Activated naive CD4-positive, alpha-beta T cell treated with anti-CD3 and anti-CD28 coated beads, Interleukin-2, amount 10 ng/mL, durations not matched to agents 7 days and 5 days (primary cell): ENCODE results near the gene VSTM4.

Experiments used
- CTCF ChIA-PET: fragments of 350-600 bp; sonication (Branson Sonifier 250); formaldehyde crosslinking; loops from one replicate; lab custom pipeline; 2021; ENCODE audit warnings: antibody characterized with exemption; lab: Charles Lee
- DNase-seq: peaks from one replicate; pipeline ENCODE4 v3.0.0-alpha.2; 2020
- H3K27ac Mint-ChIP-seq: one replicate; pipeline ENCODE4 v1.8.0; 2021; ENCODE audit warnings: mild to moderate bottlenecking, moderate library complexity, mixed read lengths
- H3K27me3 Mint-ChIP-seq: one replicate; pipeline ENCODE4 v1.8.0; 2021; ENCODE audit warnings: mild to moderate bottlenecking, mixed read lengths
- H3K36me3 Mint-ChIP-seq: one replicate; pipeline ENCODE4 v1.8.0; 2021; ENCODE audit warnings: mixed read lengths
- H3K4me1 Mint-ChIP-seq: one replicate; pipeline ENCODE4 v1.8.0; 2021; ENCODE audit warnings: mixed read lengths
- H3K4me3 Mint-ChIP-seq: one replicate; pipeline ENCODE4 v1.8.0; 2021; ENCODE audit warnings: mild to moderate bottlenecking, moderate library complexity, mixed read lengths
- H3K9me3 Mint-ChIP-seq: one replicate; pipeline ENCODE4 v1.8.0; 2021; ENCODE audit warnings: mixed read lengths

The VSTM4 gene

GRCh38 chr10:49053053-49053997 lies 62.0 kb downstream of the VSTM4 start:
- DNase-seq = no peak
- H3K27ac Mint-ChIP-seq = no peak overlapping the region
- no peak overlapping the region for H3K4me3 Mint-ChIP-seq
- H3K27me3 Mint-ChIP-seq = peaks cover 7% of the 10 kb centered on the region
- H3K36me3 Mint-ChIP-seq = no peaks in the 10 kb centered on the region
- CTCF ChIA-PET = no interaction called here
- H3K9me3 Mint-ChIP-seq = no peaks in the 10 kb centered on the region
- no peaks in the 10 kb centered on the region for H3K4me1 Mint-ChIP-seq

GRCh38 chr10:49052069-49052468 lies 63.3 kb downstream of the VSTM4 start:
- no peaks in the 10 kb centered on the region for H3K36me3 Mint-ChIP-seq
- no peaks in the 10 kb centered on the region for H3K4me1 Mint-ChIP-seq
- no peaks in the 10 kb centered on the region for H3K9me3 Mint-ChIP-seq
- DNase-seq = no peak
- peaks cover 9% of the 10 kb centered on the region for H3K27me3 Mint-ChIP-seq
- H3K4me3 Mint-ChIP-seq = no peak overlapping the region
- CTCF ChIA-PET = no interaction called here
- H3K27ac Mint-ChIP-seq = no peak overlapping the region

GRCh38 chr10:49050906-49051305 lies 64.4 kb downstream of the VSTM4 start:
- Mint-ChIP-seq H3K4me3 (no peak overlapping the region), H3K9me3 (no peaks in the 10 kb centered on the region), H3K4me1 (no peaks in the 10 kb centered on the region), H3K27me3 (peaks cover 11% of the 10 kb centered on the region), H3K36me3 (no peaks in the 10 kb centered on the region), H3K27ac (no peak overlapping the region)
- CTCF ChIA-PET = no interaction called here
- DNase-seq = no peak

GRCh38 chr10:49050366-49050765 lies 65.0 kb downstream of the VSTM4 start:
- no peak for DNase-seq
- CTCF ChIA-PET = no interaction called here
- Mint-ChIP-seq H3K4me3 (no peak overlapping the region), H3K36me3 (no peaks in the 10 kb centered on the region), H3K27ac (no peak overlapping the region), H3K27me3 (peaks cover 11% of the 10 kb centered on the region), H3K4me1 (no peaks in the 10 kb centered on the region), H3K9me3 (no peaks in the 10 kb centered on the region)

GRCh38 chr10:49049660-49050059 lies 65.7 kb downstream of the VSTM4 start:
- CTCF ChIA-PET = no interaction called here
- no peaks in the 10 kb centered on the region for H3K36me3 Mint-ChIP-seq
- H3K27ac Mint-ChIP-seq = no peak overlapping the region
- H3K4me1 Mint-ChIP-seq = no peaks in the 10 kb centered on the region
- no peaks in the 10 kb centered on the region for H3K9me3 Mint-ChIP-seq
- DNase-seq = no peak
- H3K4me3 Mint-ChIP-seq = no peak overlapping the region
- peaks cover 11% of the 10 kb centered on the region for H3K27me3 Mint-ChIP-seq

- H3K36me3 Mint-ChIP-seq = no peaks in the 10 kb centered on the region
- no peaks in the 10 kb centered on the region for H3K4me1 Mint-ChIP-seq
- H3K27ac Mint-ChIP-seq = no peak overlapping the region
- H3K9me3 Mint-ChIP-seq = no peaks in the 10 kb centered on the region
- CTCF ChIA-PET = no interaction called here
- DNase-seq = no peak
- H3K4me3 Mint-ChIP-seq = no peak overlapping the region
- peaks cover 13% of the 10 kb centered on the region for H3K27me3 Mint-ChIP-seq
Measured at GRCh38 chr10:49047128-49047639, 68.1 kb downstream of the VSTM4 start.

GRCh38 chr10:49044293-49045193 lies 70.8 kb downstream of the VSTM4 start:
- DNase-seq = no peak
- H3K27ac Mint-ChIP-seq = no peak overlapping the region
- CTCF ChIA-PET = no interaction called here

GRCh38 chr10:49040601-49041000 lies 74.7 kb downstream of the VSTM4 start:
- Mint-ChIP-seq H3K27me3 (peaks cover 9% of the 10 kb centered on the region), H3K4me1 (no peaks in the 10 kb centered on the region), H3K27ac (no peak overlapping the region), H3K9me3 (no peaks in the 10 kb centered on the region), H3K36me3 (no peaks in the 10 kb centered on the region), H3K4me3 (no peak overlapping the region)
- DNase-seq = no peak
- CTCF ChIA-PET = interaction anchor here (0.8 kb wide), 1 partner anchor 13 kb away, joined by 3 read pairs; no protein-coding TSS in a partner anchor

More at GRCh38 chr10:49044293-49045193, 70.8 kb downstream of the VSTM4 start:
- Mint-ChIP-seq H3K27me3 (peaks cover 13% of the 10 kb centered on the region), H3K4me3 (no peak overlapping the region), H3K4me1 (no peaks in the 10 kb centered on the region), H3K9me3 (no peaks in the 10 kb centered on the region), H3K36me3 (no peaks in the 10 kb centered on the region)

GRCh38 chr10:49039409-49039808 lies 75.9 kb downstream of the VSTM4 start:
- H3K36me3 Mint-ChIP-seq = no peaks in the 10 kb centered on the region
- no peak for DNase-seq

GRCh38 chr10:49038711-49039110 lies 76.6 kb downstream of the VSTM4 start:
- Mint-ChIP-seq H3K27ac (no peak overlapping the region), H3K9me3 (no peaks in the 10 kb centered on the region), H3K27me3 (peaks cover 4% of the 10 kb centered on the region), H3K4me1 (no peaks in the 10 kb centered on the region), H3K36me3 (no peaks in the 10 kb centered on the region), H3K4me3 (no peak overlapping the region)
- no peak for DNase-seq
- CTCF ChIA-PET = no interaction called here

More at GRCh38 chr10:49039409-49039808, 75.9 kb downstream of the VSTM4 start:
- no peak overlapping the region for H3K27ac Mint-ChIP-seq
- H3K4me3 Mint-ChIP-seq = no peak overlapping the region
- H3K4me1 Mint-ChIP-seq = no peaks in the 10 kb centered on the region
- peaks cover 9% of the 10 kb centered on the region for H3K27me3 Mint-ChIP-seq
- no peaks in the 10 kb centered on the region for H3K9me3 Mint-ChIP-seq
- CTCF ChIA-PET = no interaction called here

- CTCF ChIA-PET = no interaction called here
- DNase-seq = no peak
- Mint-ChIP-seq H3K36me3 (no peaks in the 10 kb centered on the region), H3K4me3 (no peak overlapping the region), H3K27me3 (peaks cover 4% of the 10 kb centered on the region), H3K27ac (no peak overlapping the region), H3K9me3 (no peaks in the 10 kb centered on the region), H3K4me1 (no peaks in the 10 kb centered on the region)
Measured at GRCh38 chr10:49037187-49037586, 78.1 kb downstream of the VSTM4 start.

GRCh38 chr10:49036638-49037037 lies 78.7 kb downstream of the VSTM4 start:
- peaks cover 4% of the 10 kb centered on the region for H3K27me3 Mint-ChIP-seq
- H3K9me3 Mint-ChIP-seq = no peaks in the 10 kb centered on the region
- no peak overlapping the region for H3K27ac Mint-ChIP-seq
- H3K4me1 Mint-ChIP-seq = no peaks in the 10 kb centered on the region
- CTCF ChIA-PET = no interaction called here
- no peak overlapping the region for H3K4me3 Mint-ChIP-seq
- H3K36me3 Mint-ChIP-seq = no peaks in the 10 kb centered on the region
- DNase-seq = no peak

GRCh38 chr10:49035920-49036319 lies 79.4 kb downstream of the VSTM4 start:
- no peaks in the 10 kb centered on the region for H3K9me3 Mint-ChIP-seq
- CTCF ChIA-PET = no interaction called here
- no peak for DNase-seq
- peaks cover 4% of the 10 kb centered on the region for H3K27me3 Mint-ChIP-seq
- H3K27ac Mint-ChIP-seq = no peak overlapping the region
- H3K4me1 Mint-ChIP-seq = no peaks in the 10 kb centered on the region
- no peaks in the 10 kb centered on the region for H3K36me3 Mint-ChIP-seq
- no peak overlapping the region for H3K4me3 Mint-ChIP-seq

GRCh38 chr10:49034925-49035324 lies 80.4 kb downstream of the VSTM4 start:
- Mint-ChIP-seq H3K27ac (no peak overlapping the region), H3K9me3 (no peaks in the 10 kb centered on the region), H3K4me3 (no peak overlapping the region), H3K36me3 (no peaks in the 10 kb centered on the region), H3K27me3 (peaks cover 4% of the 10 kb centered on the region), H3K4me1 (no peaks in the 10 kb centered on the region)
- CTCF ChIA-PET = no interaction called here
- no peak for DNase-seq
